GM12878 (cell line): ENCODE results near the gene THAP4. TPM values are rescaled to one million over a fixed set of nuclear protein-coding genes. Genes with fewer than 3 reads are reported as not detected.

Experiments used
- ATAC-seq: fragments of 200-7000 bp; cut with Tn5 transposase; 3 replicates; pipeline ENCODE4 v1.9.1; 2020; ENCODE audit warnings: mild to moderate bottlenecking, moderate library complexity
- BruUV-seq: library from RNA; stranded (reverse); fragments of 400-500 nt; replicated peaks from 2 replicates; lab custom pipeline; 2021; lab: Mats Ljungman, UMichigan
- CTCF ChIA-PET: fragments of 300-600 bp; sonication (Branson Sonifier 250); formaldehyde crosslinking; extraction: SDS; loops from one replicate; lab custom pipeline; 2021; ENCODE audit warnings: inconsistent platforms; lab: Yijun Ruan, JAX
- POLR2A ChIA-PET: fragments of 350-600 bp; formaldehyde crosslinking; extraction: SDS; loops from one replicate; lab custom pipeline; 2021; ENCODE audit warnings: inconsistent platforms; lab: Charles Lee
- RAD21 ChIA-PET: fragments of 300-600 bp; sonication (Branson Sonifier 250); formaldehyde crosslinking; loops from one replicate; lab custom pipeline; 2023; ENCODE audit warnings: antibody characterized with exemption; ENCODE audit not compliant: unreplicated experiment; lab: Charles Lee
- SMC1A ChIA-PET: fragments of 300-600 bp; sonication (Branson Sonifier 250); formaldehyde crosslinking; loops from one replicate; lab custom pipeline; 2023; ENCODE audit not compliant: unreplicated experiment, uncharacterized antibody; lab: Charles Lee
- DNase-seq: peaks from one replicate; pipeline ENCODE4 v3.0.0-alpha.2; 2011; ENCODE audit warnings: low read depth, low spot score
- FAIRE-seq: peaks from 3 replicates; lab custom pipeline; 2011; peaks lifted over from hg19 to GRCh38; lab: Jason Lieb, UNC
- H2AFZ ChIP-seq: 2 replicates; pipeline ENCODE4 v1.6.0; 2011; ENCODE audit warnings: low read depth, low read length, control low read depth; ENCODE audit not compliant: control insufficient read depth
- H3K27ac ChIP-seq: 2 replicates; pipeline ENCODE4 v1.5.1; 2011; ENCODE audit warnings: control low read depth; ENCODE audit not compliant: control insufficient read depth, insufficient read depth
- H3K27me3 ChIP-seq, 2 experiments: replicated peaks in 1 of 2; 2 replicates each; pipeline versions ENCODE4 v1.6.0 to v1.6.1; 2011; ENCODE audit warnings: low read length in 1 of 2; ENCODE audit not compliant: control insufficient read depth in 2 of 2, insufficient read depth in 2 of 2
- H3K36me3 ChIP-seq, 2 experiments: 2 replicates each; pipeline ENCODE4 v1.5.1; 2011; ENCODE audit warnings: low read length in 1 of 2; ENCODE audit not compliant: control insufficient read depth in 2 of 2, insufficient read depth in 2 of 2
- H3K4me1 ChIP-seq: 2 replicates; pipeline ENCODE4 v1.6.1; 2011; ENCODE audit warnings: mild to moderate bottlenecking, low read length, moderate library complexity, mixed read lengths; ENCODE audit not compliant: control insufficient read depth, insufficient read depth
- H3K4me2 ChIP-seq: 2 replicates; pipeline ENCODE4 v1.6.0; 2011; ENCODE audit warnings: control low read depth; ENCODE audit not compliant: control insufficient read depth, insufficient read depth
- H3K4me3 ChIP-seq: fragments of 200-600 bp; sonication (generic); 2 replicates; pipeline ENCODE4 v1.5.1; 2016
- H3K79me2 ChIP-seq: 2 replicates; pipeline ENCODE4 v1.6.0; 2011; ENCODE audit warnings: low read length; ENCODE audit not compliant: control insufficient read depth, insufficient read depth
- H3K9ac ChIP-seq: 2 replicates; pipeline ENCODE4 v1.8.0; 2011; ENCODE audit warnings: low read length, control low read depth, mixed read lengths; ENCODE audit not compliant: control insufficient read depth, insufficient read depth
- H3K9me3 ChIP-seq: replicated peaks from 3 replicates; pipeline ENCODE4 v1.5.1; 2011; ENCODE audit warnings: mild to moderate bottlenecking, low read length; ENCODE audit not compliant: control insufficient read depth, insufficient read depth
- H4K20me1 ChIP-seq: 2 replicates; pipeline ENCODE4 v1.6.0; 2011; ENCODE audit not compliant: control insufficient read depth, insufficient read depth
- ASH2L ChIP-seq: fragments of 300-600, 200-600 bp; sonication (generic); IDR thresholded peaks from 2 replicates; pipeline ENCODE4 v1.6.1; 2017; ENCODE audit warnings: low read depth, mild to moderate bottlenecking, borderline replicate concordance
- EED ChIP-seq: sonication (generic); IDR thresholded peaks from 2 replicates; pipeline ENCODE4 v1.6.1; 2016; ENCODE audit warnings: antibody characterized with exemption, low read depth
- FOS ChIP-seq: IDR thresholded peaks from 3 replicates; pipeline ENCODE4 v1.6.1; 2011; ENCODE audit warnings: borderline replicate concordance; ENCODE audit not compliant: insufficient read length; ENCODE audit errors: extremely low read depth
- HDGF ChIP-seq: fragments of 450-650 bp; IDR thresholded peaks from 2 replicates; pipeline ENCODE4 v1.6.1; 2016; ENCODE audit warnings: antibody characterized with exemption
- JUND ChIP-seq: IDR thresholded peaks from 2 replicates; pipeline ENCODE4 v1.6.1; 2012; ENCODE audit warnings: low read depth, mild to moderate bottlenecking, low read length, improper control_type of control experiment, moderate library complexity
- MEF2B ChIP-seq: fragments of 450-650 bp; IDR thresholded peaks from 2 replicates; pipeline ENCODE4 v1.6.1; 2018; ENCODE audit warnings: mild to moderate bottlenecking, moderate library complexity; ENCODE audit not compliant: partially characterized antibody, poor library complexity, severe bottlenecking
- SP1 ChIP-seq: IDR thresholded peaks from one replicate; pipeline ENCODE4 v1.6.1; 2011; ENCODE audit warnings: low read depth, low read length
- SREBF2 ChIP-seq: IDR thresholded peaks from 2 replicates; pipeline ENCODE4 v1.6.1; 2012; ENCODE audit warnings: mild to moderate bottlenecking, low read length
- YBX1 ChIP-seq: fragments of 450-650 bp; IDR thresholded peaks from 2 replicates; pipeline ENCODE4 v1.6.1; 2016; ENCODE audit warnings: antibody characterized with exemption
- ZNF217 ChIP-seq: fragments of 450-650 bp; IDR thresholded peaks from 2 replicates; pipeline ENCODE4 v1.6.1; 2017; ENCODE audit warnings: antibody characterized with exemption, mild to moderate bottlenecking
- in situ Hi-C: fragments of 300-500 bp; cut with MboI; formaldehyde crosslinking; loops from 9 replicates; pipeline ENCODE4 v1.14.3; 2018; ENCODE audit warnings: mixed read lengths
- intact Hi-C: fragments of 100-400 bp; cut with micrococcal nuclease; formaldehyde crosslinking; loops from one replicate; pipeline ENCODE4 v1.14.2; 2022; ENCODE audit not compliant: unreplicated experiment
- polyA plus RNA-seq, 11 experiments: library from polyadenylated mRNA; depleted of rRNA in 4 of 11; unstranded in 6 of 11; stranded (reverse) in 5 of 11; fragments of >200 nt; fragmentation: Nextera tagmentation in 4 of 11; fragmentation: Illumina TruSeq in 1 of 11; extraction: Ambion mirVana in 4 of 11; extraction: Trizol in 1 of 11; gene quantifications; 1 replicate in 1 of 11; 2 replicates in 10 of 11; pipeline versions ENCODE4 v1.2.1 to v1.2.3, GENCODE V29; 2011 to 2016; ENCODE audit warnings: inconsistent platforms in 2 of 11, missing spikeins in 2 of 11, low read depth in 1 of 11
- total RNA-seq, 4 experiments: library from RNA; depleted of rRNA in 3 of 4; stranded (reverse); fragments of >200 nt in 3 of 4; fragmentation: Illumina TruSeq in 1 of 4; extraction: Trizol in 1 of 4; gene quantifications; 2 replicates each; pipeline versions ENCODE4 v1.2.1 to v1.2.3, GENCODE V29; 2013 to 2021
- TF ChIP-seq, protein P1 (sequence below): fragments of 450-650 bp; IDR thresholded peaks from 2 replicates; pipeline ENCODE4 v1.6.1; 2018; ENCODE audit warnings: borderline replicate concordance, mild to moderate bottlenecking; ENCODE audit not compliant: partially characterized antibody
- TF ChIP-seq, protein P2 (sequence below): fragments of 450-650 bp; conservative IDR thresholded peaks from 2 replicates; pipeline ENCODE4 v1.6.1; 2017; ENCODE audit warnings: mild to moderate bottlenecking, moderate library complexity
- TF ChIP-seq, protein P3 (sequence below): fragments of 150-350 bp; IDR thresholded peaks from 2 replicates; pipeline ENCODE4 v1.6.1; 2014; ENCODE audit warnings: mild to moderate bottlenecking, low read depth, low read length
- TF ChIP-seq, protein P4 (sequence below): fragments of 450-650 bp; IDR thresholded peaks from 2 replicates; pipeline ENCODE4 v1.6.1; 2016; ENCODE audit warnings: mild to moderate bottlenecking, moderate library complexity, borderline replicate concordance

THAP4 gene
- total and polyA plus RNA-seq, 10 of the 15 experiments (the other 5 are each of a cell fraction or from before 2014, with no cell fraction given): 12.9 to 67.7 (median 44.5) TPM

DNA sequence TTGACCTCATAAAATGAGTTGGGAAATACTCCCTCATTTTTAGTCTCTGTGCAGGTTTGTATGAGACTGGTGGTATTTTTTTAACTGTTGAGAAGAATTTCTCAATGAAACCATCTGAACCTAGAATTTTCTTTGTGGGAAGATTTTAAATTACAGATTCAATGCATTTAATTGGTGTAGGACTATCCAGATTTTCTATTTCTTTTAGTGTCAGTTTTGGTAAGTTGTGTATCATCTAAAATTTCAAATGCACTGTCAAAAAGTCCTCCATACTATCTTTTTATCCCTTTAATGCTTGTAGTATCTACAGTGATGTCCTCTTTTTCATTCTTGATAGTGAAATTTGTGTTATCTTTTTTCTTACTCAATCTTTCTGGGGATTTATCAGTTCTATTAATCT, 80.2 kb downstream of the THAP4 start:
- ChIA-PET SMC1A (no interaction called here), CTCF (interaction anchor here (0.7 kb wide), 1 partner anchor 384 kb away, joined by 4 read pairs; no protein-coding TSS in a partner anchor)
- FAIRE-seq: no peak
- no peak for TF ChIP-seq HDGF
- TF ChIP-seq, protein P1, sequence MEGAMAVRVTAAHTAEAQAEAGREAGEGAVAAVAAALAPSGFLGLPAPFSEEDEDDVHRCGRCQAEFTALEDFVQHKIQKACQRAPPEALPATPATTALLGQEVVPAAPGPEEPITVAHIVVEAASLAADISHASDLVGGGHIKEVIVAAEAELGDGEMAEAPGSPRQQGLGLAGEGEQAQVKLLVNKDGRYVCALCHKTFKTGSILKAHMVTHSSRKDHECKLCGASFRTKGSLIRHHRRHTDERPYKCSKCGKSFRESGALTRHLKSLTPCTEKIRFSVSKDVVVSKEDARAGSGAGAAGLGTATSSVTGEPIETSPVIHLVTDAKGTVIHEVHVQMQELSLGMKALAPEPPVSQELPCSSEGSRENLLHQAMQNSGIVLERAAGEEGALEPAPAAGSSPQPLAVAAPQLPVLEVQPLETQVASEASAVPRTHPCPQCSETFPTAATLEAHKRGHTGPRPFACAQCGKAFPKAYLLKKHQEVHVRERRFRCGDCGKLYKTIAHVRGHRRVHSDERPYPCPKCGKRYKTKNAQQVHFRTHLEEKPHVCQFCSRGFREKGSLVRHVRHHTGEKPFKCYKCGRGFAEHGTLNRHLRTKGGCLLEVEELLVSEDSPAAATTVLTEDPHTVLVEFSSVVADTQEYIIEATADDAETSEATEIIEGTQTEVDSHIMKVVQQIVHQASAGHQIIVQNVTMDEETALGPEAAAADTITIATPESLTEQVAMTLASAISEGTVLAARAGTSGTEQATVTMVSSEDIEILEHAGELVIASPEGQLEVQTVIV: no peak
- TF ChIP-seq, protein P2, sequence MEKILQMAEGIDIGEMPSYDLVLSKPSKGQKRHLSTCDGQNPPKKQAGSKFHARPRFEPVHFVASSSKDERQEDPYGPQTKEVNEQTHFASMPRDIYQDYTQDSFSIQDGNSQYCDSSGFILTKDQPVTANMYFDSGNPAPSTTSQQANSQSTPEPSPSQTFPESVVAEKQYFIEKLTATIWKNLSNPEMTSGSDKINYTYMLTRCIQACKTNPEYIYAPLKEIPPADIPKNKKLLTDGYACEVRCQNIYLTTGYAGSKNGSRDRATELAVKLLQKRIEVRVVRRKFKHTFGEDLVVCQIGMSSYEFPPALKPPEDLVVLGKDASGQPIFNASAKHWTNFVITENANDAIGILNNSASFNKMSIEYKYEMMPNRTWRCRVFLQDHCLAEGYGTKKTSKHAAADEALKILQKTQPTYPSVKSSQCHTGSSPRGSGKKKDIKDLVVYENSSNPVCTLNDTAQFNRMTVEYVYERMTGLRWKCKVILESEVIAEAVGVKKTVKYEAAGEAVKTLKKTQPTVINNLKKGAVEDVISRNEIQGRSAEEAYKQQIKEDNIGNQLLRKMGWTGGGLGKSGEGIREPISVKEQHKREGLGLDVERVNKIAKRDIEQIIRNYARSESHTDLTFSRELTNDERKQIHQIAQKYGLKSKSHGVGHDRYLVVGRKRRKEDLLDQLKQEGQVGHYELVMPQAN: no peak
- TF ChIP-seq SP1: no peak
- no peak for TF ChIP-seq FOS
- TF ChIP-seq JUND: no peak
- TF ChIP-seq SREBF2: no peak
- no peak for TF ChIP-seq ZNF217
- TF ChIP-seq, protein P3, sequence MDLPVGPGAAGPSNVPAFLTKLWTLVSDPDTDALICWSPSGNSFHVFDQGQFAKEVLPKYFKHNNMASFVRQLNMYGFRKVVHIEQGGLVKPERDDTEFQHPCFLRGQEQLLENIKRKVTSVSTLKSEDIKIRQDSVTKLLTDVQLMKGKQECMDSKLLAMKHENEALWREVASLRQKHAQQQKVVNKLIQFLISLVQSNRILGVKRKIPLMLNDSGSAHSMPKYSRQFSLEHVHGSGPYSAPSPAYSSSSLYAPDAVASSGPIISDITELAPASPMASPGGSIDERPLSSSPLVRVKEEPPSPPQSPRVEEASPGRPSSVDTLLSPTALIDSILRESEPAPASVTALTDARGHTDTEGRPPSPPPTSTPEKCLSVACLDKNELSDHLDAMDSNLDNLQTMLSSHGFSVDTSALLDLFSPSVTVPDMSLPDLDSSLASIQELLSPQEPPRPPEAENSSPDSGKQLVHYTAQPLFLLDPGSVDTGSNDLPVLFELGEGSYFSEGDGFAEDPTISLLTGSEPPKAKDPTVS: no peak
- TF ChIP-seq, protein P4, sequence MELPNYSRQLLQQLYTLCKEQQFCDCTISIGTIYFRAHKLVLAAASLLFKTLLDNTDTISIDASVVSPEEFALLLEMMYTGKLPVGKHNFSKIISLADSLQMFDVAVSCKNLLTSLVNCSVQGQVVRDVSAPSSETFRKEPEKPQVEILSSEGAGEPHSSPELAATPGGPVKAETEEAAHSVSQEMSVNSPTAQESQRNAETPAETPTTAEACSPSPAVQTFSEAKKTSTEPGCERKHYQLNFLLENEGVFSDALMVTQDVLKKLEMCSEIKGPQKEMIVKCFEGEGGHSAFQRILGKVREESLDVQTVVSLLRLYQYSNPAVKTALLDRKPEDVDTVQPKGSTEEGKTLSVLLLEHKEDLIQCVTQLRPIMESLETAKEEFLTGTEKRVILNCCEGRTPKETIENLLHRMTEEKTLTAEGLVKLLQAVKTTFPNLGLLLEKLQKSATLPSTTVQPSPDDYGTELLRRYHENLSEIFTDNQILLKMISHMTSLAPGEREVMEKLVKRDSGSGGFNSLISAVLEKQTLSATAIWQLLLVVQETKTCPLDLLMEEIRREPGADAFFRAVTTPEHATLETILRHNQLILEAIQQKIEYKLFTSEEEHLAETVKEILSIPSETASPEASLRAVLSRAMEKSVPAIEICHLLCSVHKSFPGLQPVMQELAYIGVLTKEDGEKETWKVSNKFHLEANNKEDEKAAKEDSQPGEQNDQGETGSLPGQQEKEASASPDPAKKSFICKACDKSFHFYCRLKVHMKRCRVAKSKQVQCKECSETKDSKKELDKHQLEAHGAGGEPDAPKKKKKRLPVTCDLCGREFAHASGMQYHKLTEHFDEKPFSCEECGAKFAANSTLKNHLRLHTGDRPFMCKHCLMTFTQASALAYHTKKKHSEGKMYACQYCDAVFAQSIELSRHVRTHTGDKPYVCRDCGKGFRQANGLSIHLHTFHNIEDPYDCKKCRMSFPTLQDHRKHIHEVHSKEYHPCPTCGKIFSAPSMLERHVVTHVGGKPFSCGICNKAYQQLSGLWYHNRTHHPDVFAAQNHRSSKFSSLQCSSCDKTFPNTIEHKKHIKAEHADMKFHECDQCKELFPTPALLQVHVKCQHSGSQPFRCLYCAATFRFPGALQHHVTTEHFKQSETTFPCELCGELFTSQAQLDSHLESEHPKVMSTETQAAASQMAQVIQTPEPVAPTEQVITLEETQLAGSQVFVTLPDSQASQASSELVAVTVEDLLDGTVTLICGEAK: no peak
- TF ChIP-seq EED: no peak
- TF ChIP-seq ASH2L: no peak
- TF ChIP-seq YBX1: no peak
- TF ChIP-seq MEF2B: no peak

More for the DNA sequence above, 80.2 kb downstream of the THAP4 start:
- no peaks in the 10 kb centered on the region for H3K36me3 ChIP-seq
- H3K27me3 ChIP-seq: no peaks in the 10 kb centered on the region; a peak in 2 of 4 replicates
- H4K20me1 ChIP-seq: no peaks in the 10 kb centered on the region
- H2AFZ ChIP-seq: no peak overlapping the region
- no TSS peak for BruUV-seq
- H3K9me3 ChIP-seq: no peaks in the 10 kb centered on the region; the same call in 2 of the 3 replicates
- ATAC-seq (no peak), DNase-seq (no peak)
- intact Hi-C loops: no loop called here
- ChIA-PET RAD21 (interaction anchor here (0.7 kb wide), 1 partner anchor 97 kb away, joined by 3 read pairs; no protein-coding TSS in a partner anchor), POLR2A (interaction anchor here (0.7 kb wide), 1 partner anchor 132 kb away, joined by 3 read pairs; no protein-coding TSS in a partner anchor)
- H3K27ac ChIP-seq: no peak overlapping the region
- H3K79me2 ChIP-seq: no peaks in the 10 kb centered on the region
- in situ Hi-C loops: no loop called here
- H3K4me1 ChIP-seq: no peaks in the 10 kb centered on the region
- no peak overlapping the region for H3K9ac ChIP-seq
- no peak overlapping the region for H3K4me3 ChIP-seq
- no peak overlapping the region for H3K4me2 ChIP-seq
